Measurements from ENCODE around the gene LARGE1. TPM values are rescaled to one million over a fixed set of nuclear protein-coding genes. Genes with fewer than 3 reads are reported as not detected.

Gene LARGE1
- total and polyA plus RNA-seq, 9 of the 15 experiments (the other 6 are each of a cell fraction or from before 2014, with no cell fraction given) = 0.01 to 0.66 (median 0.14) TPM; not detected in 2

GRCh38 chr22:33402325-33402724, 518.0 kb downstream of the LARGE1 start (continued):
- no peak for TF ChIP-seq ZNF354B (CRISPR knock-in tag; IDR thresholded peaks at IDR 0.05)

- no peak overlapping the region for H3K4me3 ChIP-seq
- H3K79me2 ChIP-seq (ENCODE audit: control insufficient read depth, insufficient read depth, low read length) = no peaks in the 10 kb centered on the region
- no peak for ATAC-seq
- no peaks in the 10 kb centered on the region for H3K4me1 ChIP-seq (replicated peaks in 1 of 2; ENCODE audit: control insufficient read depth in 2 of 2, insufficient read depth in 2 of 2, low read length in 2 of 2)
- no peaks in the 10 kb centered on the region for H3K9me3 ChIP-seq (replicated peaks; ENCODE audit: control insufficient read depth, insufficient read depth, low read depth, low read length)
- H4K20me1 ChIP-seq (replicated peaks; ENCODE audit: control insufficient read depth, insufficient read depth, low read length) = no peaks in the 10 kb centered on the region
- no TSS peak for BruUV-seq (replicated peaks)
- no peaks in the 10 kb centered on the region for H3K9me1 ChIP-seq (ENCODE audit: control insufficient read depth, insufficient read depth, low read length)
- H3K36me3 ChIP-seq (ENCODE audit: control insufficient read depth, insufficient read depth, low read length) = no peaks in the 10 kb centered on the region
- H2AFZ ChIP-seq (ENCODE audit: low read depth, low read length) = no peak overlapping the region
- ChIA-PET POLR2A (no interaction called here), CTCF (ENCODE audit: low intra/inter-chr PET ratio) (no interaction called here)
- H3K4me2 ChIP-seq (ENCODE audit: insufficient read depth, low read length) = no peak overlapping the region
- H3K27ac ChIP-seq (ENCODE audit: extremely low read depth, low read depth, low read length) = no peak overlapping the region
- no peak overlapping the region for H3K9ac ChIP-seq (ENCODE audit: insufficient read depth in 1 of 2, low read depth in 2 of 2, low read length in 2 of 2)
- in situ Hi-C loops (cut with MboI) (no loop called here), intact Hi-C loops (cut with micrococcal nuclease) (no loop called here)
- no peak for DNase-seq (ENCODE audit: extremely low read depth in 1 of 4, low spot score in 3 of 4)
- H3K27me3 ChIP-seq (ENCODE audit: control insufficient read depth in 2 of 2, insufficient read depth in 2 of 2, low read length in 2 of 2) = no peaks in the 10 kb centered on the region
- FAIRE-seq = no peak
- 0% methylated on average over 5 of the region's 5 CpGs for WGBS (ENCODE audit: insufficient coverage, low coverage, missing lambda C conversion rate)
- TF ChIP-seq SPI1 (IDR thresholded peaks at IDR 0.05; ENCODE audit: borderline replicate concordance, low read depth, low read length) (no peak), HLTF (IDR thresholded peaks at IDR 0.05) (no peak), ZNF318 (IDR thresholded peaks at IDR 0.05; ENCODE audit: borderline replicate concordance in 1 of 2, low read depth in 1 of 2) (no peak), NCOR1 (IDR thresholded peaks at IDR 0.05) (no peak), ZEB2 (IDR thresholded peaks at IDR 0.05) (no peak), ZBTB12 (CRISPR knock-in tag; IDR thresholded peaks at IDR 0.05) (no peak), MEF2D (tag; conservative IDR thresholded peaks at IDR 0.05; ENCODE audit: low read depth) (no peak)
- TF ChIP-seq, protein P1, sequence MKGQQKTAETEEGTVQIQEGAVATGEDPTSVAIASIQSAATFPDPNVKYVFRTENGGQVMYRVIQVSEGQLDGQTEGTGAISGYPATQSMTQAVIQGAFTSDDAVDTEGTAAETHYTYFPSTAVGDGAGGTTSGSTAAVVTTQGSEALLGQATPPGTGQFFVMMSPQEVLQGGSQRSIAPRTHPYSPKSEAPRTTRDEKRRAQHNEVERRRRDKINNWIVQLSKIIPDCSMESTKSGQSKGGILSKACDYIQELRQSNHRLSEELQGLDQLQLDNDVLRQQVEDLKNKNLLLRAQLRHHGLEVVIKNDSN (CRISPR knock-in tag; IDR thresholded peaks at IDR 0.05) = no peak
Measured at GRCh38 chr22:33401291-33401690, 519.0 kb downstream of the LARGE1 start.

All from K562 (cell line).